ENCODE data around the gene USP34. TPM values are rescaled to one million over a fixed set of nuclear protein-coding genes. Genes with fewer than 3 reads are reported as not detected.

Gene USP34
- total RNA-seq, 1 donor from 2014 or later: 123 TPM

DNA sequence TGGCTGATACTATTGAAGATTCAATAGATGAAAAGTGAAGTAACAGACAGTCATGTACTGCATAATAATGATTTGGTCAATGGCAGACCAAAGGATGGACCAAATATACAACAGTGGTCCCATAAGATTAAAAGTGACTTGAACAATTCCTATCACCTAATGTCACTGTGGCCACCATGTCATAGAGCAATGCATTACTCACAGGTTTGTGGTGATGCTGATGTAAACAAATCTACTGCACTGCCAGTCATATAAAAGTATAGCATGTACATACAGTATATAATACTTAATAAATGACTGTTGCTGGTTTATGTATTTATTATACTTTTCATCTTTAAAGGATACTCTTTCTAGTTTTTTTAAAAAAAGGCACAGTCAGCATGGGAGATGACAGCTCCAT is 99.9 kb downstream of the USP34 start:
- no peak for DNase-seq

DNA sequence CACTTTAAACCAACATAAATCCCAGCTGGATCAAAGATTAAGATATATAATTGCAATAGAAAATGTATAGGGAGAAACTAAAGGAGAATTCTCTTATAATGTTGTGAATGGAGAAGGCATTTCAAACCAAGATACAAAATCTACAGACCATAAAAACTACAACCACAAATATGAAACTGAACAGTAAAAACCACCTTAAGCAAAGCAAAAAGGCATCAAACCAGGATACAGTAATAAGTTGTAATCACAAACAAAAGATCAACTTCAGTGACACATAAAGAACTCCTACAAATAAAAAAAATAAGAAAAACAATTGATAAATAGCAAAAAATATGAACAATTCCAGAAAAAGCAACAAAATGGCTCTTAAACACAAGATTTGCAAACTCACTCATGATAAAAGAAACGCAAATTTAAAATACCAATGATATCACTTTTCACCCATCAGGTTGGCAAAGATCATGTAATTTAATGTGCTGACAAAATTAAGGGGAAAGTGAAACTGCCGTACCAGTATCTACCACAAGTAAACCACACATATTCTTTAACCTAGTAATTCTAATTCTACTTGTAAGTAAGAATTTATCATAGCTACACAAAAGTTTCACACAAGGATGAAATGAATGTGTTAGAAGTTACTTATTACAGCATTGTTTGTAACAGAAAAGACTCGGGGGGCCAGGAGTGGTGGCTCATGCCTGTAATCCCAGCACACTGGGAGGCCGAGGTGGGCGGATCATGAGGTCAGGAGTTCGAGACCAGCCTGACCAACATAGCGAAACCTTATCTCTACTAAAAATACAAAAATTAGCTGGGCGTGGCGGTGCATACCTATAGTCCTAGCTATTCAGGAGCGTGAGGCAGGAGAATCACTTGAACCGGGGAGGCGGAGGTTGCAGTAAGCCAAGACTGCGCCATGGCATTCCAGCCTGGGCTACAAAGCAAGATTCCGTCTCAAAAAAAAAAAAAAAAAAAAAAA is 101.9 kb downstream of the USP34 start:
- no peak for DNase-seq

DNA sequence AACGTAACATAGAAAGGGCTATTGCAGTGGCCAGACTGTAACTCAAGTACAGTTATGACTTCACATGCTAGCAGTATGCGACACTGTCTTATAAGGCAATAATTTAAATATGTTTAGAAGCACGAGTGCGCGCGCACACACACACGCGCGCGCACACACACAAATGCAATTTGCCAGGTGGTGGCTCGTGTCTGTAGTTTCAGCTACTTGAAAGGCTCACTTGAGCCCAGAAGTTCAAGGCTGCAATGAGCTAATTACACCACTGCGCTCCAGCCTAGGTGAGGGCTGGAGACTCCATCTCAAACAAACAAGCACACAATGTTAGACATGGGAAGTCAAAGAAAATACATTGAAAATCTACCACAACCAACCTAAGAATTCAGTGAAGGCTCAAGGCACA is 103.7 kb downstream of the USP34 start:
- no peak for DNase-seq

DNA sequence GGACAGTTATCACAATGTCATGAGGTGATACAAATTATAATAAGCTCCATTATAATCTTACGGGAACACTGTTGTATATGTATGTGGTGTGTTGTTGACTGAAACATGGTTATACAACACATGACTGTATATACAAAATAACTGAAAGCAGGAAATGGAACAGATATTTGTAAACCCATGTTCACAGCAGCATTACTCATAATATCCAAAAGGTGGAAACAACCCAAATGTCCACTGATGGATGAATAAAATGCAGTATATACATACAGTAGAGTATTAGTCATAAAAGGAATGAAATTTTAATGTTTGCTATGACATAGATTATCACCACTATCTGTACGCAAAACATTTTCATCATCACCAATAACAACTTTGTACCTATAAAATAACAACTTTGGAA is 107.3 kb downstream of the USP34 start:
- DNase-seq: no peak

DNA sequence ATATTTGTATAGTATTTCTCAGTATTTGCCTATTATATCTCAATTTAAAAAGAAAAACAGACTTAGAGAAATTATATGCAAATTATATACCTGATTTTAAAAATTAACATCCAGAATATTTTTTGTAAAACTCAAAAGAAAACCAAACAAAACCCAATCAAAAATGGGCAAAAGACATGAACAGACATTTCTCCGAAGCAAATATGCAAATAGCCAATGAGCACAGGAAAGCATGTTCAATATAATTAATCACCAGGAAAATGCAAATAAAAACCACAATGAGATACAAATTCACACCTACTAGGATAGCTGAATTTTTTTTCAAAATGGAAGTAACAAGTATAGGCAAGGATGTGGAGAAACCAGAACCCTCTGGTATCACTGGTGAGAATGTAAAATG is 108.0 kb downstream of the USP34 start:
- DNase-seq: no peak

DNA sequence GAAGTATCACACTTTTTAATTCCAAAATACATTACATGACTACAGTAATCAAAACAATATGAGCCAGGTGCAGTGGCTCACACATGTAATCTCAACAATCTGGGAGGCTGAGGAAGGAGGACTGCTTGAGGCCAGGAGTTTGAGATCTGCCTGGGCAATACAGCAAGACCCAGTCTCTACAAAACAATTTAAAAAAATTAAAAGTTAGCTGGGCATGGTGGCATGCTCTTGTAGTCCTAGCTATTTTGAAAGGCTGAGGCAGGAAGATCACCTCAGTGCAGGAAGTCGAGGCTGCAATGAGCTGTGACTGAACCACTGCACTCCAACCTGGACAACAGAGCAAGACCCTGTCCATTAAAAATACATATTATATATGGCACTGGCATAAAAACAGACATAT is 109.8 kb downstream of the USP34 start:
- no peak for DNase-seq

DNA sequence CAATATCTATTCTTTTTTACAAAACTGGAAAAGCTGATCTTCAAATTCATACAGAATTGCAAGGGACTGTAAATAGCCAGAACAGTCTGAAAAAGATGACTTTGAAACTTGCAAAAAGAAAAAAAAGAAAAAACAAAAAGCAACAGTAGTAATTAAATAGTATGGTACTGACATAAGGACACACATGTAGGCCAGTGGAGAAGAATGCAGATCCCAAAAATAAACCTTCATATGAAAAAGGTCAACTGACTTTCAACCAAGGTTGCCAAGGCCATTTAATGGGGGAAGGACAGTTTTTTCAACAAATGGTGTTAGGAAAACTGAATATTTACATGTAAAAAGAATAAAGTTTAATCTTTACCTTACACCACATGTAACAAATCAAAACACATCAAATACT is 111.8 kb downstream of the USP34 start:
- DNase-seq: no peak

DNA sequence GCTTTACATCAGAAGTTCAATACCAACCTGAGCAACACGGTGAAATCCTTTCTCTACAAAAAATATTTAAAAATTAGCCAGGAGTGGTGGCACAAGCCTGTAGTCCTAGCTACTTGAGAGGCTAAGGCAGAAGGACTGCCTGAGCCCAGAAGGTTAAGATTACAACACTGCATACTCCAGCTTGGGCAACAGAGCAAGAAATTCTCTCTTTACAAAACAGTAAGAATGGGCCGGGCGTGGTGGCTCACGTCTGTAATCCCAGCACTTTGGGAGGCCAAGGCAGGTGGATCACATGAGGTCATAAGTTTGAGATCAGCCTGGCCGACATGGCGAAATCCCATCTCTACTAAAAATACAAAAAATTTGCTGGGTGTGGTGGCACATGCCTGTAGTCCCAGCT is 113.2 kb downstream of the USP34 start:
- DNase-seq: no peak

DNA sequence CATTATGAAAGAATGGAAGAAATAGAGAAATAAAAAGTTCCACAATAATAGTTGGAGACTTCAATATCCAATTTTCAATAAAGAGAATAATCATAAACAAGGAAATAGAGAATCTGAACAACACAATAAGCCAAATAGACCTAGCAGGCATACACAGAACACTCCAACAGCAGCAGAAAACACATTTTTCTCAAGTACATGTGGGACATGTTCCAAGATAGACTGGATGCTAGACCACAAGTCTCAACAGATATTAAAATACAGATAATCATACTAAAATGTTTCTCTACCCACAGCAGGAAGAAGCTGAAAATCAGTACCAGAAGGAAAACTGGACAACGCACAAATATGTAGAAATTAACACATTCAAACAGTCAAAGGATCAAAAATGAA is 113.9 kb downstream of the USP34 start:
- no peak for DNase-seq

DNA sequence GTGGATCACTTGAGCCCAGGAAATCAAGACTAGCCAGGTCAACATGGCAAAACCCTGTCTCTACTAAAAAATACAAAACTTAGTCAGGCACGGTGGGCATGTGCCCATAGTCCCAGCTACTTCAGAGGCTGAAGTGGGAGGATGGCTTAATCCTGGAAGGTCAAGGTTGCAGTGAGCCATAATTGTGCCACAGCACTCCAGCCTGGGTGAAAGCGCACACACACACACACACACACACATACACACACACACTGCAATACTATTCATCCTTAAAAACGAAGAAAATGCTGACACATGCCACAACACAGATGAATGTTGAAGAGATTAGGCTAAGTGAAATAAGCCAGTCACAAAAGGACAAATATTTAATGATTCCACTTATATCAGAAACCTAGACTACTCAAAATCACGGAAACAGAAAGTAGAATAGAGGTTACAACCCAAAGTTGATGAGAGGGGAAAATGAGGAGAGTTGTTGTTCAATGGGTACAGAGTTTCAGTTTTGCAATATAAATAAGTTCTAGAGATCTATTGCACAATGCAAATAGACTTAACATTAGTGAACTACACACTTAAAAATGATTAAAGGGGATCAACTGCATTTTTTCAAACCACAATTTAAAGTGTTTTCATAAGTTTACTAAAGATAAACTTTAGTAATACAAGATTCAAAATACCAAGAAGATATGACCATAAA is 114.5 kb downstream of the USP34 start:
- DNase-seq: no peak

DNA sequence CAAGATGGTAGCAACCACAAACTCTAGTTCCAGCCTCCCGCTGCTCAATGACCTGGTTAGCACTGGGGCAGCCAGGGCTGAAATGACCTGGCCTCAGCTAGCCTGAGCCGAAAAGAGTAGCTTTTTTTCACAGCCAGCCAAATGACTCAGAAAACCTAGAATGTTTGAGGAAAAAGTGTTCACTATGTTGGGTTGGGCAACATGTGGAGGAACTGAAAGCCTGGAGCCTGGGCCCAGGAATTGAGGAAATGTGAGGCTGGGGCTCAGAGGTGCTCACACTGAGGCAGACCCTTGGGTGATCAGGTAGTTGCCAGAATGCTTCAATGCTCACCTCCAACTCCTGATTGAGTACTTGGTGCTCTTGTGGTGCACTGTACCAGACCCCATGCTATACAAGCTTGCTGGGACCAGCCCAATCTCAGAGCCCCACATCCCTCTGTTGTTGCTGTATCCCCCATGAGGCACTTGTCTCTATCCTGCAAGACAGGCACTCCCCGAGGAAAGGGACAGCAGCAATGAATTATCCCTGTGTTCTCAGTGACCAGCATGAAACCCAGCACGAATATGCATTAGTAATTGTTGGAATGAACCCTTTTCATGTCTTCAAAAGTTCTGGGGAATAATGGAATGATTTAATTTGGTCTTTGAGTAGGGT is 116.2 kb downstream of the USP34 start:
- no peak for DNase-seq

DNA sequence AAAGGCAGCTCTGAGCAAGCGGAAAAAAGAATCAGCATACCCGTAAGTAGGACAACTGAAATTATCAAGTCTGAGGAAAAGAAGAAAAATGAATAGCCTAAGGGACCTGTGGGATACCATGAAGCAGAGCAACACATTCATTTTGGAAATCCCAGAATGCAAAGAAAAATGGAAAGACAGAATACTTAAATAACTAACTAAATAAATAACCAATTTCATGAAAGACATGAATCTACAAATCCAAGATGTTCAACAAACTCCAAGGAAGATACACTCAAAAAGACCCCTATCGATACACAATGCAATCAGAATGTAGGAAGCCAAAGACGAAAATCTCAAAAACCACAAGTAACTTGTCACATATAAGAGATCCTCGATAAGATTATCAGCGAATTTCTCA is 117.0 kb downstream of the USP34 start:
- no peak for DNase-seq

DNA sequence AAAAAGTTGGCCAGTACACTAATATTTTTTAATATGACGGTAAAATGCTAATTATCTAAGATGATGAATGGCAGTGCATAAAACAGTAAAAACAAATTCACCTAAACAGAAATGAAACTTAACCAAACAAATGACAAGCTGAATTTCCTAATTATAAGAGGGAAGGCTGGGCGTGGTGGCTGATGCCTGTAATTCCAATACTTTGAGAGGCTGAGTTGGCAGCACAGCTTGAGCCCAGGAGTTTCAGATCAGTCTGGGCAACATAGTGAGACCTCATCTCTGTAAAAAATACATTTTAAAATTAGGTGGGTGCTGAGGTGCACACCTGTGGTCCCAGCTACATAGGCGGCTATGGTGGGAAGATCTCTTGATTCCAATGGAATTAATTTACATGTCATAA is 120.1 kb downstream of the USP34 start:
- DNase-seq: no peak

DNA sequence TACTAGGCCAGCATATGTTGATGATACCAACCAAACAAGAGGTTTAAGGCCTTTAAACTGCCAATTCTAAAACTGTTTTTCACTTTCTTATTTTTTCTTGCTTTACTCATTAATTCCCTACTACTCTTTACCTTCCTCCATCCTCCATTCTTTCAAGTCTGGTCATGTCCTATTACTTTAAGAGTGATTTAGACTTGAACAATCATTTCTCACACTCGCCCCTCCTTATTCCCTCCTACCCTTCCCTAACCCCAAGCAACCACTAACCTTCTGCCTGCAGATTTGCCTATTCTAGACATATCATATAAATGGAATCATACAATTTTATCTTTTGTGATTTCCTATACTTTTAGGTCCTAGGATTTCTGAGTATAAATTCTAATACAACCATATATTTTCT is 127.7 kb downstream of the USP34 start:
- no peak for DNase-seq

DNA sequence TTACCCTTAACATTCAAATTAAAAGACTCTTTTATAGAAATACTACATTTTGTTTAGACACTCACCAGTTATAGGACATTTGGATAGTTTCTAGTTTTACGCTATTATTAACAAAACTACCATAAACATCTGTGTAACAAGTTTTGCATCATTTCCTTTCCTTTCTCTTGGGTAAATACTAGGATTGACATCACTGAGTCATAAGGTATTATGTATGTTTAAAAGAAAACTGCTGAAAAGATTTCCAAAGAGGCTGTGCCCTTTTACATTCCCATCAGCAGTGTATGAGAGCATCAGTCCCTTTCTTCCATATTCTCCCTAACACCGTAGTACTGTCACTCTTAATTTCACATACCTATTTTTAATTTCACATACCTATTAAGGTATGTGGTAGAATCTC is 130.6 kb downstream of the USP34 start:
- peak; percentile 65 for DNase-seq

DNA sequence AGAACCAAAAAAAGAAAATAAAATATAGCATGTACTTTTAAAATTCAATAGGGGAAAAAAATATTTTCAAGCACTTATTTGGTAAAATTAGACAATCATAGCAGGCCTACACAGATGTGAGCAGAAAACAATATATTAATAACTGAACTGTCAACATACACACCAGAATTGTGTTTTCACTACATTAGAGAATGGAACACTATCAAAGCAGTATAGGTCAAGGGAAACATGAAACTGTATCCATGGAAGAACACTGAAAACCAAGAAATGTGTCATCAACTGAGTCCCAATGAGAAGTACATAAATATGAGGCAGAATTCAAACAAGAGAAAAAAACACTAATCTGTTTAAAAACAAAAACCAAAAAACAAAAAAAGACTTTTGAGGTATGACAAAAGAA is 132.4 kb downstream of the USP34 start:
- no peak for DNase-seq

DNA sequence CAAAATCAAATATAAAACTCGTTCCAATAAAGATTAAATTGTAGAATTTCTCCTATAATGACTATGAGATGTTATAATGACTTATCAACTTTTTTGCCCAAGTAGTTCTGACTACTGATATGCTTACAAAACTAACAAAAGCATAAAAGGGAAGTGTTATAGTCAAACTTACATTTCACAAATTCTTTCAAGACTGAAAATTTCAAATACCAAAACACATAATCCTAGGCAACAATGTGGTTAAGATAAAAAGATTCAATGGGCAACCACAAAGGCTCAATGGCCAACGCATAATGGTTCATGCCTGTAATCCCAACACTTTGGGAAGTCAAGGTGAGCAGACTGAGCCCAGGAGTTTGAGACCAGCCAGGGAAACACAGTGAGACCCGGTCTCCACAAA is 135.7 kb downstream of the USP34 start:
- no peak for DNase-seq

DNA sequence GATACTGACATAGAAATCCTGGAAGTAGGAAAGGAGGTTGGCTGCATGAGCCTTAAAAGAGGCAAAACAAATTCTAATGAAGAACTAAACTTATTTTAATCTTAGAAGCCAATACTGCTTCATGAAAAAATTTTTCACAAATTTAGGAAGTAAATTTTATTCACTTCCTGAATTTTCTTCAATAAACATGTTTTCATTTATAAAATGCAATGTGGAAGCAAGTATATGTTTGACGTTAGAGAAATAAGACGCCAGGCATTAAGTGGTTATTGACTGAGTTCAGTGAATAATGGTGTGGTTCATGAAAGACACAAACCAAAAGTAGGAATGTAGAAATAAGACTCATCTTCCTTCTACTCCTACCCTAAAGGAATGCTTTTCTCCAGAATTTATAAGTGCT is 136.4 kb downstream of the USP34 start:
- DNase-seq: no peak

DNA sequence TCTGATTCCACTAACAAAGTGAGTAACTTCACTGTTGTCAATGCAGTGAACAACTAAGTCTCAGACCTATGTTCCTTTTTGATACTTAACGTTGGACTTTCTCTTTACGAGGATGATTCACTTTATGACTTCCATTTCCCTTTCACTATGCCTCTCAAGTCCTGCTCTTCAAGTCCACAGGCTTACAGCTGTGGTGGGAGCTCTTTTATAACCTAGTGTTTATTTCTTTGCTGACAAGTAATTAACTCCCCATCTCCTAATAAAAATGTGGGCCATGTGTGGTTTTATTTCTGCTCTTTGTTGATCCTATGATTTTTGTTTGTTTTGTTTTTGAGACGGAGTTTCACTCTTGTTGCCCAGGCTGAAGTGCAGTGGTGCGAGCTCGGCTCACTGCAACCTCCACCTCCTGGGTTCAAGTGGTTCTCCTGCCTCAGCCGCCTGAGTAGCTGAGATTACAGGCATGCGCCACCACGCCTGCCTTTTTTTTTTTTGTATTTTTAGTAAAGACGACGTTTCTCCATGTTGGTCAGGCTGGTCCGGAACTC is 142.1 kb downstream of the USP34 start:
- peak; percentile 69 for DNase-seq

DNA sequence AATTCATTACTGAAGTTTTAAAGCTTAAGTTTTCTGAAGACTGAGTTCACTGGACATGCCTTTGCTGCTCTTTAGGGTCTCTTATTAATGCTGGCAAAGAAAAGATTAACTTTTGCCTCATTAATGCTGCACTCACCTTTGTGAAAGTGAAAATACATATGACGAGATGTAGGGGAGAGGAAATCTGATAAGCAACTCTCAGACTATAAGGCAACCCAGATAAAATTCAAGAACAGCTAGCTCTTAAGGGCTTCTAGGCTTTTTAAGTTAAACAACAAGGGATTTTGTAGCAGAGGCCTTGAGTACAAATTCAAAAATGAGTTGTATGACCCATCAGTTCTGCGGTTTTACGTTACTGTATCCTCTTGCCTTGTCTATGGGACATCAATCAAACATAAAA is 143.7 kb downstream of the USP34 start:
- no peak for DNase-seq

DNA sequence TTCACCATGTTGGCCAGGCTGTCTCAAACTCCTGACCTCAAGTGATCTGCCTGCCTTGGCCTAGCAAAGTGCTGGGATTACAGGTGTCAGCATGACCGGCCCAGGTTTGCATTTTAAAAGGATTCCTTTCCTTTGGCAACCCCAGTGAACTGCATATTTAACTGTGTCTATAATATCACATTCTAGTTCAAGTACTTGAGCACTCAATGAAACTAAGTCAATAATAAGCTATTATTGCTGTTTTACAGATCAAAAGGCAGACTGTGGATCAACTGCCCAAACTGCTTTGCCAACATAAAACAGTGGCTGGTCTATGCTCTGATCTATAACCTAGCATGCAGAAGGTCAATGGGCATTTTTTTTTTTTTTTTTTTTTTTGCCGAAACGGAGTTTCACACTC is 144.5 kb downstream of the USP34 start:
- DNase-seq: no peak

DNA sequence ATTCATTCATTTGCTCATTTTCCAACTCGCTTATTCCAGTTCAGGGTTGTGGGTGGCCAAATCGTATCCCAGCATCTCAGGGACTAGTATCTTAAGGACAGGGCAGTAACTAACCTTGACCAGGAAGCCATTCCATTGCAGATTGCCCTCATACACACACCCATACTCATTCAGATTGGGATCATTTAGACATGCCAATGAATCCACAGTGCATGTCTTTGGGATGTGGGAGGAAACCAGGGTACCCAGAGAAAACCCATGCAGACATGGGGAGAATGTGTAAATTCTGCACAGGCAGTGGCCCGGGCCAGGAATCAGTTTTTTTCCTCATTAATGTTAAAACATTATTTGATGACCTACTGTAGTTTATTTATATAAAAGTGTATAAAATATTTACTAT is 150.7 kb downstream of the USP34 start:
- no peak for DNase-seq

DNA sequence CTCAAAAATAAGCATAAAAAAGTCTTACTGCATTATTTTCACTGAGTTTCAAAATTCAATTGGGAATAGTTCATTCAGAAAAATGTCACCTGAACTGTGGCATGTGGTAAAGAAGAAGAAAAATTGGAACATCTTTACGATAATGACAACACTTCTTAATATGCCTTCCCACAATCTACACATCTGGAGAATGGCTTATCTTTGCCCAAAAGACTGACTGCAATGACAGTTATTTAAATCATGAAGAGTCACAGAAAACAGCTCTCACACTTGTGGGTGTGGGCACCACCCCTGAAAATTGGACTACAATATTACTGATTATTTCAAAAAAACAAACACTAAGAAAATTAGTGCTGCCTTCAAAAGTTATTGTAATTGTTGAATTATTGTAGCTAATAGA is 152.3 kb downstream of the USP34 start:
- DNase-seq: no peak

All from dermis blood vessel endothelial cell (primary cell).